OCI-LY3 (cell line): ENCODE results near the gene AGBL1.

ENCODE experiments used
- H2AFZ ChIP-seq: fragments of 200-600, 300-600 bp; shearing (Covaris generic); 2 replicates; pipeline ENCODE4 v1.6.0; 2014; ENCODE audit warnings: antibody characterized with exemption, low read depth, low read length
- H3K27ac ChIP-seq: fragments of 200-600, 300-600 bp; sonication (generic); 2 replicates; pipeline ENCODE4 v1.5.1; 2014; ENCODE audit warnings: mild to moderate bottlenecking, low read length, moderate library complexity, mixed read lengths
- H3K27me3 ChIP-seq: fragments of 200-600, 300-600 bp; sonication (generic); 2 replicates; pipeline ENCODE4 v1.6.1; 2014; ENCODE audit warnings: low read depth, low read length, mixed read lengths
- H3K36me3 ChIP-seq: fragments of 200-600, 300-600 bp; sonication (generic); replicated peaks from 2 replicates; pipeline ENCODE3; 2014; ENCODE audit warnings: low read depth, low read length, mixed read lengths
- H3K4me1 ChIP-seq: fragments of 300-600, 200-600 bp; sonication (generic); 2 replicates; pipeline ENCODE4 v1.6.1; 2014; ENCODE audit warnings: low read length, mixed read lengths
- H3K4me2 ChIP-seq: fragments of 200-600, 300-600 bp; sonication (generic); 2 replicates; pipeline ENCODE4 v1.6.1; 2014; ENCODE audit warnings: low read length, mixed read lengths
- H3K4me3 ChIP-seq: fragments of 300-600, 200-600 bp; sonication (generic); 2 replicates; pipeline ENCODE4 v1.5.1; 2014; ENCODE audit warnings: antibody characterized with exemption, mild to moderate bottlenecking, low read length, moderate library complexity
- H3K79me2 ChIP-seq: fragments of 300-600, 200-600 bp; shearing (Covaris generic); 2 replicates; pipeline ENCODE4 v1.6.1; 2014; ENCODE audit warnings: mild to moderate bottlenecking, low read length, mixed read lengths
- H3K9ac ChIP-seq: fragments of 300-600, 200-600 bp; shearing (Covaris generic); 2 replicates; pipeline ENCODE4 v1.6.0; 2014; ENCODE audit warnings: mild to moderate bottlenecking, low read length, moderate library complexity
- H3K9me3 ChIP-seq: fragments of 200-600, 300-600 bp; shearing (Covaris generic); 2 replicates; pipeline ENCODE4 v1.6.1; 2014; ENCODE audit warnings: low read length, mixed read lengths; ENCODE audit not compliant: insufficient read depth
- H4K20me1 ChIP-seq: fragments of 200-600, 300-600 bp; sonication (generic); 2 replicates; pipeline ENCODE4 v1.6.1; 2016; ENCODE audit warnings: low read length, mixed read lengths; ENCODE audit not compliant: insufficient read depth
- EZH2phosphoT487 ChIP-seq: fragments of 200-600 bp; shearing (Covaris generic); IDR thresholded peaks from 2 replicates; pipeline ENCODE4 v1.6.1; 2018; ENCODE audit warnings: antibody characterized with exemption, mixed run types, low read depth
- TF ChIP-seq, protein P1 (sequence below): fragments of 200-600, 300-600 bp; sonication (generic); IDR thresholded peaks from 2 replicates; pipeline ENCODE4 v1.5.1; 2014; ENCODE audit warnings: antibody characterized with exemption, low read length, low read depth

AGBL1 gene

DNA sequence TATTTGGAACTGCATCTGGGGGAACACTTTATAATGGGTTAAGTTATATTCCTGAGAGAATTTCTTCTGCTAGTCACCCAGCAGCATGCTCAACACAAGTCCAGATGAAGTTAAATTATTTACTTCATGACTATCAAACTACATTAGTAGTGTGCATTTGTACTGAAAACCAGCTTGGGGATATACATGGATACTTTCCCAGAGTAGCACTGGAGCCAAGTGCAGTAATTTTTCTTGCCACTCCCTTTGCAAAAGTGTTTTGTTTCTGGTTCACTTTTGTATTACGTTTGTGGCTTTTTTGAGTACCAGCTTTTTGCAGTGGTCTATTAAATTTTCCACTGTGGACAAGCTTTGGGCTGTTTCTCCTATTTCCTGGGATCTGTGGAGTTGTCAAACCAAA is 243.0 kb downstream of the AGBL1 start:
- Histone ChIP-seq H2AFZ (no peak overlapping the region), H3K9ac (no peak overlapping the region)

GRCh38 chr15:86327230-86327865 is 247.7 kb downstream of the AGBL1 start:
- Histone ChIP-seq H4K20me1 (no peaks in the 10 kb centered on the region), H3K4me3 (no peak overlapping the region), H3K27ac (no peak overlapping the region), H3K9ac (no peak overlapping the region), H3K79me2 (no peaks in the 10 kb centered on the region), H3K36me3 (no peaks in the 10 kb centered on the region), H3K27me3 (no peaks in the 10 kb centered on the region), H3K9me3 (no peaks in the 10 kb centered on the region), H3K4me2 (no peak overlapping the region), H2AFZ (no peak overlapping the region), H3K4me1 (no peaks in the 10 kb centered on the region)
- TF ChIP-seq EZH2phosphoT487 = no peak
- TF ChIP-seq, protein P1, sequence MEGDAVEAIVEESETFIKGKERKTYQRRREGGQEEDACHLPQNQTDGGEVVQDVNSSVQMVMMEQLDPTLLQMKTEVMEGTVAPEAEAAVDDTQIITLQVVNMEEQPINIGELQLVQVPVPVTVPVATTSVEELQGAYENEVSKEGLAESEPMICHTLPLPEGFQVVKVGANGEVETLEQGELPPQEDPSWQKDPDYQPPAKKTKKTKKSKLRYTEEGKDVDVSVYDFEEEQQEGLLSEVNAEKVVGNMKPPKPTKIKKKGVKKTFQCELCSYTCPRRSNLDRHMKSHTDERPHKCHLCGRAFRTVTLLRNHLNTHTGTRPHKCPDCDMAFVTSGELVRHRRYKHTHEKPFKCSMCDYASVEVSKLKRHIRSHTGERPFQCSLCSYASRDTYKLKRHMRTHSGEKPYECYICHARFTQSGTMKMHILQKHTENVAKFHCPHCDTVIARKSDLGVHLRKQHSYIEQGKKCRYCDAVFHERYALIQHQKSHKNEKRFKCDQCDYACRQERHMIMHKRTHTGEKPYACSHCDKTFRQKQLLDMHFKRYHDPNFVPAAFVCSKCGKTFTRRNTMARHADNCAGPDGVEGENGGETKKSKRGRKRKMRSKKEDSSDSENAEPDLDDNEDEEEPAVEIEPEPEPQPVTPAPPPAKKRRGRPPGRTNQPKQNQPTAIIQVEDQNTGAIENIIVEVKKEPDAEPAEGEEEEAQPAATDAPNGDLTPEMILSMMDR = no peak

More for the DNA sequence above, 243.0 kb downstream of the AGBL1 start:
- H3K27me3 ChIP-seq = no peaks in the 10 kb centered on the region
- H4K20me1 ChIP-seq = no peaks in the 10 kb centered on the region
- no peaks in the 10 kb centered on the region for H3K36me3 ChIP-seq
- no peak overlapping the region for H3K4me2 ChIP-seq
- H3K9me3 ChIP-seq = no peaks in the 10 kb centered on the region
- no peaks in the 10 kb centered on the region for H3K79me2 ChIP-seq
- no peaks in the 10 kb centered on the region for H3K4me1 ChIP-seq
- TF ChIP-seq EZH2phosphoT487 = no peak
- TF ChIP-seq, protein P1 = no peak
- H3K4me3 ChIP-seq = no peak overlapping the region
- no peak overlapping the region for H3K27ac ChIP-seq

GRCh38 chr15:86328658-86329057 is 249.0 kb downstream of the AGBL1 start:
- Histone ChIP-seq H3K79me2 (no peaks in the 10 kb centered on the region), H3K4me1 (no peaks in the 10 kb centered on the region)

GRCh38 chr15:86329311-86330013 is 249.8 kb downstream of the AGBL1 start:
- Histone ChIP-seq H3K27ac (no peak overlapping the region), H3K4me1 (no peaks in the 10 kb centered on the region), H3K9ac (no peak overlapping the region), H4K20me1 (no peaks in the 10 kb centered on the region), H3K36me3 (no peaks in the 10 kb centered on the region), H3K27me3 (no peaks in the 10 kb centered on the region), H3K4me3 (no peak overlapping the region), H3K79me2 (no peaks in the 10 kb centered on the region), H2AFZ (no peak overlapping the region), H3K9me3 (no peaks in the 10 kb centered on the region), H3K4me2 (no peak overlapping the region)
- no peak for TF ChIP-seq EZH2phosphoT487
- TF ChIP-seq, protein P1 = no peak

More at GRCh38 chr15:86328658-86329057, 249.0 kb downstream of the AGBL1 start:
- H2AFZ ChIP-seq = no peak overlapping the region
- TF ChIP-seq, protein P1 = no peak
- no peak for TF ChIP-seq EZH2phosphoT487
- H3K4me2 ChIP-seq = no peak overlapping the region
- no peak overlapping the region for H3K9ac ChIP-seq
- H3K27ac ChIP-seq = no peak overlapping the region
- H3K27me3 ChIP-seq = no peaks in the 10 kb centered on the region
- no peaks in the 10 kb centered on the region for H4K20me1 ChIP-seq
- no peaks in the 10 kb centered on the region for H3K36me3 ChIP-seq
- no peaks in the 10 kb centered on the region for H3K9me3 ChIP-seq
- no peak overlapping the region for H3K4me3 ChIP-seq
